Testis (tissue), 2 donors: ENCODE measurements around the gene ATP1B1.

ENCODE experiments used
- POLR2A ChIP-seq: fragments of 450-650 bp; IDR thresholded peaks from one replicate; pipeline ENCODE4 v1.6.1; 2017; ENCODE audit warnings: antibody characterized with exemption, mild to moderate bottlenecking, moderate library complexity
- TF ChIP-seq, protein P1 (sequence below), 3 experiments: fragments of 450-650 bp in 2 of 3; fragments of 200-600 bp in 1 of 3; sonication (generic) in 1 of 3; IDR thresholded peaks; one replicate each; pipeline ENCODE4 v1.5.1; 2016 to 2019; ENCODE audit warnings: antibody characterized with exemption in 3 of 3, mild to moderate bottlenecking in 2 of 3, moderate library complexity in 1 of 3

DNA sequence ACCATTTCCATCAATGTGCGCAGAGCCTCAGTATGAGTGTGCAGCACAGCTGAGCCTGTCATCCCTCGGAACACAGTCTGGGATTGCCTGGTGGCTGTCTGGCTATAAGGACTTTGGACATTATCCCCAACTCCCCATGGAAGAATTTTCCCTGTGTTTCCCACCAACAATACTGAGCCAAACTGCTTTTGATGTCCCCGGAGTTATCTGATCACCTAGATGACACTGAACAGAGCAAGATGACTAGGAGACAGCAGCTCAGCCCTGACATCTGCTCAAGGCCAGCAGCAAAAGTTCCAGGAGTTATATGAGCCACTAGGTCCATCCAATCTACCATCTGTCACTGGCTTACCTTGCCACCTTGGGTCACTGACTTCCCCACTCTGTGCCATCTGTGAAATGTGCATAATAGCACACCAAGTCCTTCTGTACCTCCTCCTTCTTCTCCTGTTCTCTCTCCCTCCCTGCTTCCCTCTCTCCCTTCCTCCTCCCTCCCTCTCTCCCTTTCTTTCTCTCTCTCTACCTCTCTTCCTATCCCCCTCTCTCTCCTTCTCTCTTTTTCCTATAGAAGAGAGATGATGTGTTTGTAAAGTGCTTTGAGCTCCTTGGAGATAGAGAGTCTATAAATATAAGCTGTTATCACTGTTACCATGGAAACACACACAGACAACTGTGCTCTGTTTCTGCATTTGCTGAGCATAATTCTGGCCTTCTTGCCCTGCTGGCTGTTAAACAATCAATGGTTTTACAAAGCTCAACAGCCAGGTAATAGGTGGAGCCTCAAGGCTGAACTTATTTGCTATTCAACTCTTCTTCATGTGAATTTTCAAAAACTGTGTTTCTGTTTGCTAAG lies 19.7 kb upstream of the ATP1B1 start:
- TF ChIP-seq POLR2A = no peak
- TF ChIP-seq, protein P1, sequence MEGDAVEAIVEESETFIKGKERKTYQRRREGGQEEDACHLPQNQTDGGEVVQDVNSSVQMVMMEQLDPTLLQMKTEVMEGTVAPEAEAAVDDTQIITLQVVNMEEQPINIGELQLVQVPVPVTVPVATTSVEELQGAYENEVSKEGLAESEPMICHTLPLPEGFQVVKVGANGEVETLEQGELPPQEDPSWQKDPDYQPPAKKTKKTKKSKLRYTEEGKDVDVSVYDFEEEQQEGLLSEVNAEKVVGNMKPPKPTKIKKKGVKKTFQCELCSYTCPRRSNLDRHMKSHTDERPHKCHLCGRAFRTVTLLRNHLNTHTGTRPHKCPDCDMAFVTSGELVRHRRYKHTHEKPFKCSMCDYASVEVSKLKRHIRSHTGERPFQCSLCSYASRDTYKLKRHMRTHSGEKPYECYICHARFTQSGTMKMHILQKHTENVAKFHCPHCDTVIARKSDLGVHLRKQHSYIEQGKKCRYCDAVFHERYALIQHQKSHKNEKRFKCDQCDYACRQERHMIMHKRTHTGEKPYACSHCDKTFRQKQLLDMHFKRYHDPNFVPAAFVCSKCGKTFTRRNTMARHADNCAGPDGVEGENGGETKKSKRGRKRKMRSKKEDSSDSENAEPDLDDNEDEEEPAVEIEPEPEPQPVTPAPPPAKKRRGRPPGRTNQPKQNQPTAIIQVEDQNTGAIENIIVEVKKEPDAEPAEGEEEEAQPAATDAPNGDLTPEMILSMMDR (IDR thresholded peaks at IDR 0.05) = no peak
